Spleen (tissue), 11 donors: Measurements from ENCODE around the gene TRIM14. TPM values are rescaled to one million over a fixed set of nuclear protein-coding genes. Genes with fewer than 3 reads are reported as not detected.

ENCODE experiments used
- DNase-seq: peaks from one replicate; pipeline ENCODE4 v3.0.0-alpha.2; 2020
- H3K27ac ChIP-seq, 8 donors: fragments of 200-600 bp; sonication (generic) in 7 of 8; 1 replicate in 4 of 8; 2 replicates in 4 of 8; pipeline versions ENCODE4 v1.5.0 to v1.8.0; 2016 to 2021; ENCODE audit warnings: inconsistent platforms in 4 of 8, mild to moderate bottlenecking in 4 of 8, moderate library complexity in 1 of 8
- H3K27me3 ChIP-seq, 7 donors: fragments of 200-600 bp; sonication (generic) in 6 of 7; replicated peaks in 1 of 7; 1 replicate in 4 of 7; 2 replicates in 3 of 7; pipeline versions ENCODE4 v1.5.0 to v1.8.0; 2016 to 2021; ENCODE audit warnings: inconsistent platforms in 3 of 7, mild to moderate bottlenecking in 1 of 7
- H3K36me3 ChIP-seq, 6 donors: fragments of 200-600 bp; sonication (generic) in 5 of 6; 1 replicate in 4 of 6; 2 replicates in 2 of 6; pipeline versions ENCODE4 v1.5.0 to v1.8.0; 2016 to 2021; ENCODE audit warnings: inconsistent platforms in 2 of 6
- H3K4me1 ChIP-seq, 6 donors: fragments of 200-600 bp; sonication (generic) in 5 of 6; 1 replicate in 3 of 6; 2 replicates in 3 of 6; pipeline versions ENCODE4 v1.5.0 to v1.8.0; 2016 to 2021; ENCODE audit warnings: inconsistent platforms in 3 of 6
- H3K4me3 ChIP-seq, 8 donors: fragments of 200-600 bp; sonication (generic) in 7 of 8; 1 replicate in 4 of 8; 2 replicates in 4 of 8; pipeline versions ENCODE4 v1.5.0 to v1.8.0; 2016 to 2021; ENCODE audit warnings: inconsistent platforms in 4 of 8, mild to moderate bottlenecking in 4 of 8, moderate library complexity in 2 of 8
- H3K9me3 ChIP-seq, 8 donors: fragments of 200-600 bp; sonication (generic) in 7 of 8; 1 replicate in 4 of 8; 2 replicates in 4 of 8; pipeline versions ENCODE4 v1.5.0 to v1.8.0; 2016 to 2021; ENCODE audit warnings: inconsistent platforms in 4 of 8
- CTCF ChIP-seq, 11 experiments: fragments of 200-600 bp in 7 of 11; fragments of 450-650 bp in 4 of 11; sonication (generic) in 4 of 11; IDR thresholded peaks in 8 of 11; conservative IDR thresholded peaks in 3 of 11; 1 replicate in 7 of 11; 2 replicates in 4 of 11; pipeline versions ENCODE4 v1.4.0 to v1.8.0; 2016 to 2021; ENCODE audit warnings: antibody characterized with exemption in 11 of 11, inconsistent platforms in 4 of 11, mild to moderate bottlenecking in 1 of 11
- POLR2A ChIP-seq, 3 donors: fragments of 450-650 bp; IDR thresholded peaks; one replicate each; pipeline ENCODE4 v1.5.1; 2017; ENCODE audit warnings: antibody characterized with exemption in 3 of 3, mild to moderate bottlenecking in 1 of 3
- POLR2AphosphoS5 ChIP-seq, 3 donors: sonication (generic); formaldehyde crosslinking; IDR thresholded peaks; one replicate each; pipeline ENCODE4 v1.5.1; 2017; ENCODE audit warnings: antibody characterized with exemption in 3 of 3
- WGBS, 5 donors: extraction: QIAGEN DNeasy Blood & Tissue Kit in 3 of 5; methylation state at CpG; one replicate each; pipeline versions ENCODE4 v1.1.5 to v1.1.7; 2013 to 2018; 5-methylcytosine and 5-hydroxymethylcytosine counted together
- intact Hi-C: fragments of 100-400 bp; cut with DNase I; formaldehyde crosslinking; loops from one replicate; pipeline ENCODE4 v1.15.0; 2023; ENCODE audit warnings: low total_unique reads
- polyA plus RNA-seq, 3 donors: library from polyadenylated mRNA; stranded (reverse); fragments of 200-250 nt; gene quantifications; one replicate each; pipeline ENCODE4 v1.2.1, GENCODE V29; 2013
- total RNA-seq, 7 donors: library from RNA; depleted of rRNA in 3 of 7; stranded (reverse); fragments of >200 nt in 3 of 7; fragmentation: NEBNext Ultra II Directional in 4 of 7; extraction: Animal tissue kit (Norgen Biotek cat#: 25700) in 4 of 7; gene quantifications; one replicate each; pipeline versions ENCODE4 v1.1.0 to v1.2.1, GENCODE V29; 2016 to 2021
- donor health status: healthy with polysubstance abuse.
- donor health status: DM: no; HTN: no; CAD: no; lungs with moderate emphysema.
- donor health status: DM: no; HTN: no; CAD: no.
- donor health status: Bipolar disorder and iron deficiency.
- donor health status: healthy.
- donor health status: DM: no; HTN: no; CAD: no.
- donor health status: DM: yes; HTN: yes; CAD: no.

TRIM14 gene
- total and polyA plus RNA-seq, 10 donors, result 11.9 to 92.9 (median 58.1) TPM

- H3K36me3 ChIP-seq, result peaks cover 0 to 72% (median 24%) of the 10 kb centered on the region in 6 donors
- intact Hi-C loops, result no loop called here
- H3K27ac ChIP-seq, result peak overlapping the region in 3 of 8 donors; percentile 43 to 92 (median 87)
- TF ChIP-seq CTCF (IDR thresholded peaks at IDR 0.05 in 8 of 11, conservative IDR thresholded peaks at IDR 0.05 in 3 of 11) (no peak), POLR2AphosphoS5 (IDR thresholded peaks at IDR 0.05) (no peak), POLR2A (IDR thresholded peaks at IDR 0.05) (no peak)
- H3K27me3 ChIP-seq, result no peaks in the 10 kb centered on the region
- H3K9me3 ChIP-seq, result no peaks in the 10 kb centered on the region
- H3K4me3 ChIP-seq, result no peak overlapping the region
- no peak for DNase-seq
- H3K4me1 ChIP-seq, result peaks cover 30 to 67% (median 46%) of the 10 kb centered on the region in 6 donors
- 63 to 72% (median 68%) methylated on average over 4 of the region's 4 CpGs for WGBS, 5 donors
Observed at GRCh38 chr9:98097836-98098235, 21.2 kb downstream of the TRIM14 start.

- intact Hi-C loops, result no loop called here
- Histone ChIP-seq H3K4me3 (no peak overlapping the region), H3K4me1 (peaks cover 16 to 61% (median 30%) of the 10 kb centered on the region in 6 donors), H3K27ac (no peak overlapping the region), H3K27me3 (no peaks in the 10 kb centered on the region), H3K9me3 (no peaks in the 10 kb centered on the region), H3K36me3 (peaks cover 0 to 88% (median 24%) of the 10 kb centered on the region in 6 donors)
- TF ChIP-seq POLR2AphosphoS5 (IDR thresholded peaks at IDR 0.05), result no peak
- TF ChIP-seq POLR2A (IDR thresholded peaks at IDR 0.05), result no peak
- no peak for TF ChIP-seq CTCF (IDR thresholded peaks at IDR 0.05 in 8 of 11, conservative IDR thresholded peaks at IDR 0.05 in 3 of 11)
- no peak for DNase-seq
- WGBS, 5 donors, result 95 to 99% (median 97%) methylated on average over 5 of the region's 5 CpGs
Observed at GRCh38 chr9:98096091-98096490, 22.9 kb downstream of the TRIM14 start.

GRCh38 chr9:98095401-98095800 lies 23.6 kb downstream of the TRIM14 start:
- H3K27ac ChIP-seq, result no peak overlapping the region

GRCh38 chr9:98094851-98095250 lies 24.2 kb downstream of the TRIM14 start:
- no peaks in the 10 kb centered on the region for H3K9me3 ChIP-seq
- H3K4me1 ChIP-seq, result peaks cover 4 to 49% (median 19%) of the 10 kb centered on the region in 6 donors
- H3K36me3 ChIP-seq, result peaks cover 0 to 99% (median 24%) of the 10 kb centered on the region in 6 donors
- TF ChIP-seq POLR2AphosphoS5 (IDR thresholded peaks at IDR 0.05), result peak in 1 of 3 donors; percentile 37
- TF ChIP-seq POLR2A (IDR thresholded peaks at IDR 0.05), result no peak
- H3K27ac ChIP-seq, result no peak overlapping the region
- no peak overlapping the region for H3K4me3 ChIP-seq
- no peaks in the 10 kb centered on the region for H3K27me3 ChIP-seq
- 91 to 96% (median 94%) methylated on average over 16 of the region's 16 CpGs for WGBS, 5 donors
- no peak for DNase-seq
- intact Hi-C loops, result no loop called here

More at GRCh38 chr9:98095401-98095800, 23.6 kb downstream of the TRIM14 start:
- intact Hi-C loops, result no loop called here
- H3K27me3 ChIP-seq, result no peaks in the 10 kb centered on the region
- 80 to 89% (median 87%) methylated on average over 7 of the region's 7 CpGs for WGBS, 5 donors
- H3K4me3 ChIP-seq, result no peak overlapping the region
- H3K9me3 ChIP-seq, result no peaks in the 10 kb centered on the region
- peaks cover 0 to 95% (median 24%) of the 10 kb centered on the region in 6 donors for H3K36me3 ChIP-seq
- H3K4me1 ChIP-seq, result peaks cover 9 to 54% (median 25%) of the 10 kb centered on the region in 6 donors
- DNase-seq, result no peak
- TF ChIP-seq POLR2AphosphoS5 (IDR thresholded peaks at IDR 0.05), result no peak
- TF ChIP-seq POLR2A (IDR thresholded peaks at IDR 0.05), result no peak
- TF ChIP-seq CTCF (IDR thresholded peaks at IDR 0.05 in 8 of 11, conservative IDR thresholded peaks at IDR 0.05 in 3 of 11), result no peak
